ENCODE data around the gene DHRSX. TPM values are rescaled to one million over a fixed set of nuclear protein-coding genes. Genes with fewer than 3 reads are reported as not detected.

Gene DHRSX
- total and polyA plus RNA-seq, 2 experiments from 2014 or later: 37.2 to 71.7 TPM

DNA sequence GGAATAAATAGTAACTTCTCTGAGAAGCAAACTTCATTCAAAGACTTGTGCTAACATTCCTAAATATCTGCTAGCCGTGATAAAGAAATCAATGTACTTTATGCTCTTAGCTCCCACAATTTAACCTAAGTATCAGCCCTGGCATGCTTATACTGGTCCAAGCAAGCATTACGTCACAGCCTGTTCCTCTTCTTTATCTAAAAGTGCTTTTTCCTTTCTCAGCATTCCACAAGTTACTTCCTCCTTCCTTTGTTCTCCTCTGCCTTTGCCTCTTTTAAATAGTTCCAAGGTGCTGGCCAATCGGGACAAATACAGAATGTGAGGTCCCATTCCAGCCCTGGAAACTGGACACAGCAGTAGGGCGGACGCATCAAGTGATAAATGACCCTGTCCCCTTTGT is 249.6 kb downstream of the DHRSX start:
- Histone ChIP-seq H3K27me3 (no peaks in the 10 kb centered on the region), H2AFZ (no peak overlapping the region), H3K4me3 (no peak overlapping the region), H3K9me2 (replicated peaks; ENCODE audit: insufficient read depth) (no peaks in the 10 kb centered on the region), H3K36me3 (replicated peaks; ENCODE audit: insufficient read depth, low read depth) (no peaks in the 10 kb centered on the region), H3K27ac (no peak overlapping the region), H3K79me2 (no peaks in the 10 kb centered on the region), H3K4me2 (no peak overlapping the region), H3K4me1 (ENCODE audit: insufficient read depth) (no peaks in the 10 kb centered on the region), H3K9me3 (ENCODE audit: low read depth) (no peaks in the 10 kb centered on the region), H4K20me1 (ENCODE audit: insufficient read depth, poor library complexity, severe bottlenecking) (no peaks in the 10 kb centered on the region)
- TF ChIP-seq EZH2phosphoT487 (IDR thresholded peaks at IDR 0.05; ENCODE audit: low read depth, severe bottlenecking, unreplicated experiment): no peak
- TF ChIP-seq EZH2 (IDR thresholded peaks at IDR 0.05; ENCODE audit: borderline replicate concordance): no peak
- no peak for TF ChIP-seq CTCF (IDR thresholded peaks at IDR 0.05; ENCODE audit: poor library complexity)
- DNase-seq (ENCODE audit: low spot score): no peak
- WGBS (ENCODE audit: low lambda C conversion rate, missing lambda C conversion rate): 77% methylated on average over 5 of the region's 5 CpGs

DNA sequence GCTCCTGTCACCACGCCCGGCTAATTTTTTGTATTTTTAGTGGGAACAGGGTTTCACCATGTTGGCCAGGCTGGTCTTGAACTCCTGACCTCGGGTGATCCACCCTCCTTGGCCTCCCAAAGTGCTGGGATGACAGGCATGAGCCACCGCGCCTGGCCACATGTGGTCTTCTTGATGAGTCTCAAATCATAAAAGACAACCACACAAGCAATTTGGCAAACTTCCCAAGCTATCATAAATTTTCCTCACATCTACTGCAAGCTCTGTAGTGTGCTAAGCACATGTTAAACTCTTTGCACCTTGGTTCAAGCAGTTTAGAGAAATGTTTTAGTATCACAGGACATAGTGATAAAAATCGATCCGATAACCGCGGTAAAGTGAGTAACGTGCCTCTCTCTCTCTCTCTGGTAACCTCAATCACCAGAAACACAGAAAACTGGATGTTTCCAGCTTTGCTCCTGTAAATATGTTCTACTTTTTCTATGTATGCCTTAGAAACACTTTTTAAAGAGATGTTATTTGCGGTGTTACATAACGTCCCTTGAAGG is 256.8 kb downstream of the DHRSX start:
- no peaks in the 10 kb centered on the region for H3K4me1 ChIP-seq (ENCODE audit: insufficient read depth)
- no peak for TF ChIP-seq CTCF (IDR thresholded peaks at IDR 0.05; ENCODE audit: poor library complexity)
- no peak for TF ChIP-seq EZH2phosphoT487 (IDR thresholded peaks at IDR 0.05; ENCODE audit: low read depth, severe bottlenecking, unreplicated experiment)
- TF ChIP-seq EZH2 (IDR thresholded peaks at IDR 0.05; ENCODE audit: borderline replicate concordance): no peak
- no peak overlapping the region for H3K4me2 ChIP-seq
- WGBS (ENCODE audit: low lambda C conversion rate, missing lambda C conversion rate): 85% methylated on average over 12 of the region's 12 CpGs
- no peak overlapping the region for H3K27ac ChIP-seq
- no peaks in the 10 kb centered on the region for H3K9me3 ChIP-seq (ENCODE audit: low read depth)
- H3K4me3 ChIP-seq: no peak overlapping the region
- H3K9me2 ChIP-seq (replicated peaks; ENCODE audit: insufficient read depth): no peaks in the 10 kb centered on the region
- no peak for DNase-seq (ENCODE audit: low spot score)
- H3K79me2 ChIP-seq: no peaks in the 10 kb centered on the region
- H4K20me1 ChIP-seq (ENCODE audit: insufficient read depth, poor library complexity, severe bottlenecking): no peaks in the 10 kb centered on the region
- no peaks in the 10 kb centered on the region for H3K36me3 ChIP-seq (replicated peaks; ENCODE audit: insufficient read depth, low read depth)
- no peak overlapping the region for H2AFZ ChIP-seq
- no peaks in the 10 kb centered on the region for H3K27me3 ChIP-seq

GRCh38 chrX:2242980-2243379 is 257.8 kb downstream of the DHRSX start:
- H3K36me3 ChIP-seq (replicated peaks; ENCODE audit: insufficient read depth, low read depth): no peaks in the 10 kb centered on the region
- WGBS (ENCODE audit: low lambda C conversion rate, missing lambda C conversion rate): 96% methylated on average over 21 of the region's 22 CpGs
- no peak overlapping the region for H3K4me2 ChIP-seq

More at GRCh38 chrX:2242980-2243379, 257.8 kb downstream of the DHRSX start:
- Histone ChIP-seq H3K4me3 (no peak overlapping the region), H3K9me2 (replicated peaks; ENCODE audit: insufficient read depth) (no peaks in the 10 kb centered on the region), H2AFZ (no peak overlapping the region), H3K27me3 (no peaks in the 10 kb centered on the region), H3K4me1 (ENCODE audit: insufficient read depth) (no peaks in the 10 kb centered on the region), H4K20me1 (ENCODE audit: insufficient read depth, poor library complexity, severe bottlenecking) (no peaks in the 10 kb centered on the region), H3K9me3 (ENCODE audit: low read depth) (no peaks in the 10 kb centered on the region), H3K27ac (no peak overlapping the region), H3K79me2 (no peaks in the 10 kb centered on the region)
- no peak for TF ChIP-seq EZH2 (IDR thresholded peaks at IDR 0.05; ENCODE audit: borderline replicate concordance)
- no peak for TF ChIP-seq CTCF (IDR thresholded peaks at IDR 0.05; ENCODE audit: poor library complexity)
- no peak for TF ChIP-seq EZH2phosphoT487 (IDR thresholded peaks at IDR 0.05; ENCODE audit: low read depth, severe bottlenecking, unreplicated experiment)
- no peak for DNase-seq (ENCODE audit: low spot score)
